ENCODE data around the gene C2orf49.

DNA sequence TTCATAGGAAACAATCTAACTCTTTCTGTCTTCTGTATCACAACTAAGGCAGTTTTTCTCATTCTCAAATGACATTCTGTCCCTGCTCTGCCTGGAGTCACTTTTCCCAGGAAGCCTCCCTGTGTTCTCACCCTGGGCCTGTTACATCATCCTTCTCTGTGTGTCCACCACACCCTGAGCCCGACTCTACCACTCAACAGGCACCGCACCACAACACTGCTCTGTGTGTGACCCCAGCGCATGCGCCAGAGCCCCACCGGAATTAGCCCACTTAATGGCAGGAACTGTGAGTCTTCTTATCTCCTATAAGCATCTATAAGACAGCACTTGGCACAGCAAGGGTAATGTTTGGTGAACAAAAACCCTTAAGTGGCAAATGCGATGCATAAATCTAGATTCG, 40.1 kb upstream of the C2orf49 start:
- TF ChIP-seq, protein P1, sequence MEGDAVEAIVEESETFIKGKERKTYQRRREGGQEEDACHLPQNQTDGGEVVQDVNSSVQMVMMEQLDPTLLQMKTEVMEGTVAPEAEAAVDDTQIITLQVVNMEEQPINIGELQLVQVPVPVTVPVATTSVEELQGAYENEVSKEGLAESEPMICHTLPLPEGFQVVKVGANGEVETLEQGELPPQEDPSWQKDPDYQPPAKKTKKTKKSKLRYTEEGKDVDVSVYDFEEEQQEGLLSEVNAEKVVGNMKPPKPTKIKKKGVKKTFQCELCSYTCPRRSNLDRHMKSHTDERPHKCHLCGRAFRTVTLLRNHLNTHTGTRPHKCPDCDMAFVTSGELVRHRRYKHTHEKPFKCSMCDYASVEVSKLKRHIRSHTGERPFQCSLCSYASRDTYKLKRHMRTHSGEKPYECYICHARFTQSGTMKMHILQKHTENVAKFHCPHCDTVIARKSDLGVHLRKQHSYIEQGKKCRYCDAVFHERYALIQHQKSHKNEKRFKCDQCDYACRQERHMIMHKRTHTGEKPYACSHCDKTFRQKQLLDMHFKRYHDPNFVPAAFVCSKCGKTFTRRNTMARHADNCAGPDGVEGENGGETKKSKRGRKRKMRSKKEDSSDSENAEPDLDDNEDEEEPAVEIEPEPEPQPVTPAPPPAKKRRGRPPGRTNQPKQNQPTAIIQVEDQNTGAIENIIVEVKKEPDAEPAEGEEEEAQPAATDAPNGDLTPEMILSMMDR (IDR thresholded peaks at IDR 0.05): no peak
- TF ChIP-seq POLR2A (IDR thresholded peaks at IDR 0.05) (no peak), EP300 (IDR thresholded peaks at IDR 0.05) (no peak)
